ENCODE measurements around the gene GNL3.

GRCh38 chr3:52671676-52672075, 14.2 kb upstream of the GNL3 start:
- no peak for TF ChIP-seq REST (IDR thresholded peaks at IDR 0.05; ENCODE audit: insufficient read depth in 1 of 2, low read depth in 2 of 2, low read length in 1 of 2)
- TF ChIP-seq POLR2AphosphoS5 (IDR thresholded peaks at IDR 0.05; ENCODE audit: low read depth, low read length), result no peak
- TF ChIP-seq CTCF (IDR thresholded peaks at IDR 0.05), result no peak
- no peak for TF ChIP-seq SIN3A (IDR thresholded peaks at IDR 0.05; ENCODE audit: borderline replicate concordance, insufficient read depth, low read depth, low read length)
- no peak for TF ChIP-seq TCF7L2 (IDR thresholded peaks at IDR 0.05; ENCODE audit: low read depth, low read length)
